Karpas-422 (cell line): Measurements from ENCODE around the gene CEP170B. TPM values are rescaled to one million over a fixed set of nuclear protein-coding genes. Genes with fewer than 3 reads are reported as not detected.
"Not testable (repeated sequence)": the region's sequence is repeated elsewhere in the genome, so short reads cannot be mapped to it uniquely, and the experiment has no call there.

Experiments used
- DNase-seq: peaks from one replicate; pipeline ENCODE4 v3.0.0-alpha.2; 2015
- H2AFZ ChIP-seq: fragments of 200-600 bp; sonication (generic); 2 replicates; pipeline ENCODE4 v1.6.1; 2014; ENCODE audit warnings: antibody characterized with exemption, low read length, mixed read lengths
- H3K27ac ChIP-seq: fragments of 200-600 bp; sonication (generic); 2 replicates; pipeline ENCODE4 v1.5.1; 2014; ENCODE audit warnings: mild to moderate bottlenecking, low read length, moderate library complexity
- H3K27me3 ChIP-seq: fragments of 200-600 bp; sonication (generic); 2 replicates; pipeline ENCODE4 v1.6.1; 2014; ENCODE audit warnings: low read length, mixed read lengths
- H3K36me3 ChIP-seq: fragments of 200-600 bp; sonication (generic); 2 replicates; pipeline ENCODE4 v1.6.1; 2014; ENCODE audit warnings: low read length, mixed read lengths; ENCODE audit not compliant: insufficient read depth
- H3K4me1 ChIP-seq: fragments of 200-600 bp; sonication (generic); 2 replicates; pipeline ENCODE4 v1.6.1; 2014; ENCODE audit warnings: mild to moderate bottlenecking, low read length, mixed read lengths
- H3K4me2 ChIP-seq: fragments of 200-600 bp; sonication (generic); 2 replicates; pipeline ENCODE4 v1.6.1; 2014; ENCODE audit warnings: low read length, low read depth, mild to moderate bottlenecking; ENCODE audit not compliant: poor library complexity, severe bottlenecking
- H3K4me3 ChIP-seq: fragments of 200-600 bp; sonication (generic); 2 replicates; pipeline ENCODE4 v1.5.1; 2014; ENCODE audit warnings: mild to moderate bottlenecking, antibody characterized with exemption, low read length, mixed read lengths
- H3K79me2 ChIP-seq: fragments of 200-600 bp; sonication (generic); 2 replicates; pipeline ENCODE4 v1.6.1; 2014; ENCODE audit warnings: mild to moderate bottlenecking, low read length, mixed read lengths
- H3K9ac ChIP-seq: fragments of 200-600 bp; sonication (generic); 2 replicates; pipeline ENCODE4 v1.6.0; 2014; ENCODE audit warnings: low read length
- H3K9me2 ChIP-seq: fragments of 200-600 bp; sonication (generic), shearing (Covaris generic); replicated peaks from 2 replicates; pipeline ENCODE4 v1.6.0; 2014; ENCODE audit warnings: mild to moderate bottlenecking, low read length, moderate library complexity; ENCODE audit not compliant: insufficient read depth
- H3K9me3 ChIP-seq: fragments of 300-700, 200-600 bp; sonication (generic); 2 replicates; pipeline ENCODE4 v1.6.1; 2014; ENCODE audit warnings: low read length, mixed read lengths
- H4K20me1 ChIP-seq: fragments of 200-600 bp; sonication (generic); 2 replicates; pipeline ENCODE4 v1.6.1; 2014; ENCODE audit warnings: mild to moderate bottlenecking, antibody characterized with exemption, low read length, low read depth; ENCODE audit not compliant: insufficient read depth
- total RNA-seq: library from RNA; depleted of rRNA; stranded (reverse); fragments of >200 nt; shearing (Covaris generic); gene quantifications from 2 replicates; pipeline ENCODE4 v1.2.3, GENCODE V29; 2014; ENCODE audit warnings: low replicate concordance

The CEP170B gene
- total RNA-seq, 1 experiment from 2014 or later, result 0.56 TPM

DNA sequence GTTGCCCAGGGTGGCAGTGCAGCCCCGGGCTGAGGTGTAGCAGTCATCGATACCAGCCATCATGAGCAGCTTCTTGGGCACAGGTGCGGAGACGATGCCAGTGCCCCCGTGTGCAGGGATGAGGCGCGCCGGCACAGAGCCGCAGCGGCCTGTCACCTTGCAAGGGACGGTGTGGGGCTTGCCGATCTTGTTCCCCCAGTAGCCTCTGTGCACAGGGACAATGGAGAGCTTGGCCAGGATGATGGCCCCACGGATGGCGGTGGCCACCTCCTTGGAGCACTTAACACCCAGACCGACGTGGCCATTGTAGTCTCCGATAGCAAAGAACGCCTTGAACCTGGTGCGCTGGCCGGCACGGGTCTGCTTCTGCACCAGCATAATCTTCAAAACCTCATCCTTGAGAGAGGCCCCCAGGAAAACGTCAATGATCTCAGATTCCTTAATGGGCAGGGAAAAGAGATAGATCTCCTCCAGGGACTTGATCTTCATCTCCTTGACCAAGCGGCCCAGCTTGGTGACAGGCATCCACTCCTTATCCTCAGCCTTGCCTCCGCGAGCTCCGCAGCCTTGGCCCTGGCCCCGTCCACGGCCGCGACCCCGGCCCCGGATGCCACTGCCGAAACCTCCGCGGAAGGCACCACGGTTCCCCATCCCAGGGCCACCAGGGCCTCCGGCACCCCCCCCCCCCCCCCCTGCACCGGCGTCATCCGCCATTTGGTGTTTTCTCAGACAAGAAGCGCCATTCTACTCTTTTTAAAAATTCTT is 28.7 kb upstream of the CEP170B start:
- not testable (repeated sequence) for H3K9me2 ChIP-seq, H3K4me3 ChIP-seq, DNase-seq, H3K36me3 ChIP-seq, H3K4me2 ChIP-seq, H3K9me3 ChIP-seq, H4K20me1 ChIP-seq, H3K27me3 ChIP-seq, H3K4me1 ChIP-seq, H2AFZ ChIP-seq, H3K27ac ChIP-seq, H3K9ac ChIP-seq, H3K79me2 ChIP-seq

DNA sequence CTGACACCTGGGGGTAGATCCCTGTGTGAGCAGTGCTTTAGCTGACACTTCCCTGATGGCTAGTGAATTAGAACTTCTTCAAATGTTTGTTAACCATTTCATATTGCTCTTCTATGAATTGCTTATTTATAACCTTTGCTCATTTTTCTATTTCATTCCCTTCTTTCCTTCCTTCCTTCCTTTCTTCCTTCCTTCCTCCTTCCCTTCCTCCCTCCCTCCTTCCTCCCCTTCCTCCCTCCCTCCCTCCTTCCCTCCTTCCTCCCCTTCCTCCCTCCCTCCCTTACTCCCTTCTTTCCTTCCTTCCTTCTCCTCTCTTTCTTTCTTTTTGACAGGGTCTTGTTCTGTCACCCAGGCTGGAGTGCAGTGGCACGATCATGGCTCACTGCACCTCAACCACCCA is 23.3 kb upstream of the CEP170B start:
- Histone ChIP-seq H3K27ac (no peak overlapping the region), H3K9me2 (no peaks in the 10 kb centered on the region), H3K4me1 (peaks cover 3% of the 10 kb centered on the region; the same call in 1 of the 2 replicates), H3K4me2 (no peak overlapping the region), H3K4me3 (no peak overlapping the region), H3K36me3 (no peaks in the 10 kb centered on the region), H2AFZ (no peak overlapping the region), H4K20me1 (no peaks in the 10 kb centered on the region), H3K79me2 (no peaks in the 10 kb centered on the region), H3K27me3 (no peaks in the 10 kb centered on the region), H3K9ac (no peak overlapping the region), H3K9me3 (no peaks in the 10 kb centered on the region)
- no peak for DNase-seq

DNA sequence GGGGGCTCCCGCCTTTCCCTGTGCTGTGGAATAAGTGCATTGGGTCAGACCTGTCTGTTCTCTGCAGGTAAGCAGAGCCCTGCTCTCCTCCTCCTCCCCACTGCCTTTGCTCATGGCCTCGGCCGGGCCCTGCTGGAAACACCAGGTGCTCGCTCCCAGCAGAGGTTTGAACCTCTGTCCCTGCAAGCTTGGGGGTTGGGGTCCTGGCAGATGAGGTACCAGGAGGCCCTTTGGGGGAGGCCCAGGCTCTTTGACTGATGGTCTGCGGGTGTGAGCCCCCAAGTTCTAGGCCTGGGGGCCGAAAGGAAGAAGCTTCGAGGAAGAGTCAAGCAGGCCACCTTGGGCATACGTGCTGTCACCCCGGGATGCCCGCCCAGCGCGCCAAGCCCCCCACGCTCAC is 22.1 kb upstream of the CEP170B start:
- Histone ChIP-seq H3K4me2 (no peak overlapping the region), H2AFZ (no peak overlapping the region), H3K79me2 (no peaks in the 10 kb centered on the region), H3K4me1 (peaks cover 3% of the 10 kb centered on the region; the same call in 1 of the 2 replicates), H3K9me2 (no peaks in the 10 kb centered on the region), H3K27ac (no peak overlapping the region), H3K36me3 (no peaks in the 10 kb centered on the region), H4K20me1 (no peaks in the 10 kb centered on the region), H3K27me3 (no peaks in the 10 kb centered on the region), H3K9ac (no peak overlapping the region), H3K4me3 (no peak overlapping the region), H3K9me3 (no peaks in the 10 kb centered on the region)
- DNase-seq, result no peak

DNA sequence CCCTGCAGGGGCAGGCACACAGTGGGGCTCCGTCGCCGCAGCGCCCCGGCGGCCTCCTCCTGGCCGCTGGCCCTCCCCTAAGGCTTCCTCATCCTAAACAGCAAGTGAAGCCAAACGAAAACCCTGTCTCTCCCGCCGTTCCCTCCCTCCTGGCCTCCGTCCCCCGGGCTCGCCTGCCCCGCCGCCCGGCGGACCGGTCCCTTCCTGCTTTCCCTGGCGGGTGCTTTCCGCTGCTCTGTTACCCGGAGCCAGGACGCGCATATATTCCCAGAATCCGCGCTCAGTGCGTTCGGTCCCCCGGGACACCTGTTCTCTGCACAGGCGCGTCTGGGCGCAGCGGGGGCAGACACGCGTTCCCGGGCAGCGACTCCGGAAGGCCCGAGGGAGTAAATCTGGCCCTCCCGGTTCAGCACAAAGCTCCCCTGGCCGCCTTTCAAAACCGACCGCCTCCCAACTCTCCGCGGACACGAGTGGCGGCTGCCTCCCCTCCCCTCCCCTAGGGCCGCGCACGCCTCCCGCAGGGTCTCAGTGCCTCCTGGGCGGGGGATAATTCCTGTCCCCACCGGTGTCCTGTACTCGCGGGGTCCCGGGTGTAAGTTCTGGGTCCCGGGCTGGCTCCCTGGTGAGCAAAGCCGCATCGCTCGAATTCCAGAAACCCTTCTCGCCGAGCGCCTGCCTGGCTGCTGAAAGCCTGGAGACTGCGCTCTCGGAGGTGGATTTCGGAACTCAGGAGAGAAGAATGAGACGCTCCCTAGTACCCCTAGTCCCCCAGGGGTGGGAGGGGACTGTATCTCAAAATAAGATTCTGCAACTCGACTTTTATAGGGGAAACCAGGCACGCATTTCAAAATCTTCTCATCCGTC is 21.4 kb upstream of the CEP170B start:
- H4K20me1 ChIP-seq, result no peaks in the 10 kb centered on the region
- no peak for DNase-seq
- peaks cover 3% of the 10 kb centered on the region; the same call in 1 of the 2 replicates for H3K4me1 ChIP-seq
- no peaks in the 10 kb centered on the region for H3K9me3 ChIP-seq
- no peaks in the 10 kb centered on the region for H3K9me2 ChIP-seq
- no peaks in the 10 kb centered on the region for H3K36me3 ChIP-seq
- H3K4me3 ChIP-seq, result no peak overlapping the region
- no peaks in the 10 kb centered on the region for H3K79me2 ChIP-seq
- no peak overlapping the region for H3K27ac ChIP-seq
- H3K9ac ChIP-seq, result no peak overlapping the region
- H3K4me2 ChIP-seq, result no peak overlapping the region
- no peaks in the 10 kb centered on the region for H3K27me3 ChIP-seq
- H2AFZ ChIP-seq, result no peak overlapping the region

DNA sequence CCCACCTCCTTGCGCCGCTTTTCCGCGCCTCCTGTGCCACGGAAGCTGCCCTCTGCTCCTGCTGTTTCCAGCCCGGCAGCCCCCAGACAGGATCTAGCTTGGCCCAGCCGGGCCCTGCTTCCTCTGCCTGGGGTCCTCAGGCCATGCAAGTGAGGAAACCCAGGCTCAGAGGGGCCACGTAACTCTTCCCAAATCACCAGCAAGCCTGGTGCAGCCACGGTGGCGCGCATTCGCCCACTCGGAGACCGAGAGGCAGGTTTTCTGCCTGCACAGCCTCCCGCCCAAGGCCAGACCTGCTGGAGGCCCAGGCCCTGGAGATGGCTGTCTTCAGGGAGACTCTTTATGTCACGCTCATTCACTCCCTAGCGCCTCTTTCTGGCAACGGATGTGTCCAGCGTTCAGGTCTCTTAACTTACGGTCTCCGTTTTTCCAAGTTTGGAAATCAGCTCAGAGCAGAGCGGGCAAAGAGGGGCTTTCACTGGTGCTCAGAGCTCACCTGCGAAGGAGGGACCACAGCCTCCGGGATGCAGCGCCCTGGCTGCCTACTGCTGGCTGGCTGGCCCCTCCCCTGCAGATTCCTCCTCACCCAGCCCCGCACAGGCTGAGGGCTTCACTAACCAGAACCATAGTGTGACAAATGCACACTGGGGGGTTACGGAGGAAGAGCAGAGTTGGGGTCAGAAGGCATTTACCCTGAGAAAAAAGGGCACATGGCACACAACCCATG is 20.6 kb upstream of the CEP170B start:
- H3K4me3 ChIP-seq, result no peak overlapping the region
- no peak overlapping the region for H3K27ac ChIP-seq
- H4K20me1 ChIP-seq, result no peaks in the 10 kb centered on the region
- no peak overlapping the region for H3K9ac ChIP-seq
- no peaks in the 10 kb centered on the region for H3K9me3 ChIP-seq
- H3K79me2 ChIP-seq, result no peaks in the 10 kb centered on the region
- no peak for DNase-seq
- no peak overlapping the region for H3K4me2 ChIP-seq
- H3K9me2 ChIP-seq, result no peaks in the 10 kb centered on the region
- no peaks in the 10 kb centered on the region for H3K27me3 ChIP-seq
- H3K36me3 ChIP-seq, result no peaks in the 10 kb centered on the region
- H2AFZ ChIP-seq, result no peak overlapping the region
- H3K4me1 ChIP-seq, result peaks cover 3% of the 10 kb centered on the region; the same call in 1 of the 2 replicates

DNA sequence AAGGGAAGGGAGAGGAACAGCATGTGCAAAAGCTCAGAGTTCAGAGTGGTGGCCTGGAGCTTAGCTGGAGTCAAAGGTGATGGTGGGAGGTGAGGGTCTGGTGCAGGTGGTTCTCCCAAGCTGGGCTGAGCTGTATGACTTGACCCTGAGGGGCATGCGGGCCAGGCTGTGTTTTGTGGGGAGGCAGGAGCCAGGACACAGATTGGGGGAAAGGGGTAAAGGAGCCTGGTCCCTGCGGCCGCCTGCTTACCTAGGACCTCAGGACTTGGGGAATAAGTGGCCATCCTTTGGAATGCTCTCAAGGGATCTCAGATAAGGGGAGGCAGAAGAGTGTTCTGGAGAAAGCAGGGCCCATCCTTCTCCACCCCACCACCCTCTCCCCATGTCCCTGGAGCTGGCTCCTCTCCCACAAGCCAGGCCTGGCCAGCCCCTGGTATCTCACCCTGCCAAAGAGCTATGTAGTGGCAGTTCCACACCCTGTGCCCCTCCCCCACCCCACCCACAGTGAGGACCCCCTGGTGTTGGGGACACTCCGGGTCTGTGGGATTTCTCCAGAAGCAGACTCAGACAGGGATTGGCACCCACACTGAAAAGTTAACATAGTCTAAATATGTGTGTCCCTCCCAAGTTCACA is 19.9 kb upstream of the CEP170B start:
- H3K27me3 ChIP-seq, result no peaks in the 10 kb centered on the region
- H4K20me1 ChIP-seq, result no peaks in the 10 kb centered on the region
- no peak overlapping the region for H3K4me3 ChIP-seq
- H3K9me2 ChIP-seq, result no peaks in the 10 kb centered on the region
- H3K9me3 ChIP-seq, result no peaks in the 10 kb centered on the region
- no peak overlapping the region for H3K4me2 ChIP-seq
- no peak overlapping the region for H3K9ac ChIP-seq
- no peaks in the 10 kb centered on the region for H3K36me3 ChIP-seq
- H3K27ac ChIP-seq, result no peak overlapping the region
- DNase-seq, result no peak
- H3K4me1 ChIP-seq, result peaks cover 3% of the 10 kb centered on the region; the same call in 1 of the 2 replicates
- H2AFZ ChIP-seq, result no peak overlapping the region
- no peaks in the 10 kb centered on the region for H3K79me2 ChIP-seq

DNA sequence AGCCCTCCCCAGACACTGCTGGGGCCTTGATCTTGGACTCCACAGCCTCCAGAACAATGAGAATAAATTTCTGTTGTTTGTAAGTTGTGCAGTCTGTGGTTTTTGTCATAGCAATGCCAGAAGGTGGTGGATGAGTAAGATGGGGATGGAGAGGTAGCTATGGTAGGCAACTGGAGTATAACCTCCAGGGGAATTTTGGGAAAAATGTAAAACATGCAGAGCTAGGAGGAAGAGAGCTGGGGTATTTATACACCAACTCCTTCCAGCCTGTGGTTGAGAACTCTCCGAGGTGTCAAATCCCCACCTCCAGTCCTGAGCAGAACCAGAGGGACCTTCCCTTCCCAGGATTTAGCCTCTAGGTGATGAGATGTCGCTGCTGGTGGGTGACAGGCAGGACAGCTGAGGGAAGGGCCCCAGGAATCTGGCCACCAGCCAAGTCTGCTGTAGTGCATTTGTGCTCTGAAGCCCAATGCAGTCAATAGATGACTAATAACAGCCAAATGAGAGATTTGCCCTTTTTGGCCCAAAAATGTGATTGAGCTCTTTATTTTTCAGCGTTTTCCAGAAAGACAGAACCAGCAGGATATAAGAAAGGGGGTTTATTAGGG is 19.1 kb upstream of the CEP170B start:
- Histone ChIP-seq H3K79me2 (no peaks in the 10 kb centered on the region), H3K9me3 (no peaks in the 10 kb centered on the region), H3K4me3 (no peak overlapping the region), H3K27ac (no peak overlapping the region), H3K9ac (no peak overlapping the region), H4K20me1 (no peaks in the 10 kb centered on the region), H3K27me3 (no peaks in the 10 kb centered on the region), H3K4me1 (peaks cover 3% of the 10 kb centered on the region; the same call in 1 of the 2 replicates), H3K36me3 (no peaks in the 10 kb centered on the region), H3K9me2 (no peaks in the 10 kb centered on the region), H2AFZ (no peak overlapping the region), H3K4me2 (no peak overlapping the region)
- no peak for DNase-seq
